Stimulated activated CD4-positive, alpha-beta T cell treated with anti-CD3 and anti-CD28 coated beads, TNF-alpha, amount 100 ng/mL, for 4 hours (primary cell): ENCODE measurements around the gene UNC119.

Source experiments
- DNase-seq, 3 experiments: peaks; one replicate each; pipeline ENCODE4 v3.0.0-alpha.2; 2020; ENCODE audit warnings: low read depth in 3 of 3

Gene UNC119

DNA sequence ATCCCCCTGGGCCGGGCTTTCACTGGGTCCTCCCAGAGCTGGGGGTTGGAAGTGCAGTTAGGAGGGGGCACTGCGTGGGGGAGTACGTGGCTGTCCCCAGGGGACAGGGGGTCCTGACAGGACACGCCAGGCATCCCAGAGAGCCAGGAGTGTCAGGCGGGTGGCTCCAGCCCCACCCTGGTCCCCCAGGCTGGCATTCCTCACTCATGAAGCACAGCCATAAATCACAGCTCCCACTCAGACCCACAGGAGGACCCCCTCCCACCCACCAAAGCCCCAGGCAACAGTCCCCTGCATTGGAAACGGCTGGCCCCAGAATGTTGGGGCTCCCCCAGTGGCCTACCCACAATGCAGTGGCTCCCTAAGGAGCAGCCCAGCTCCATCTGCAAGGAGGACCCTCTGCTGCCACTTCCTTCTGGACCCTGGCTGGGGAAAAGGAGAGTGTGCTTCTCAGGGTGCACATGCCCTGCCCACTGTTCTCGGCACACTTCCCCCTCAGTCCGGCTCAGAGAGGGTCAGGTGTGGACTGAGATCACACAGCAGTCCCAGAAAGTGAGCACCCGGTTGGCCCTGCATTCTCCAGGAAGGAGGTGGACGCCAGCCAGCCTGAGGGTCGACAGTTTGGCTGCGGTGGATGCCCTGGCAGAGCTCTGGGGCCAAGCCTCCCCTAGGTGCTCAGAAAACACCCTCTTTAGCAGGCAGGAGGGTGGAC lies 53.6 kb downstream of the UNC119 start:
- DNase-seq = no peak

DNA sequence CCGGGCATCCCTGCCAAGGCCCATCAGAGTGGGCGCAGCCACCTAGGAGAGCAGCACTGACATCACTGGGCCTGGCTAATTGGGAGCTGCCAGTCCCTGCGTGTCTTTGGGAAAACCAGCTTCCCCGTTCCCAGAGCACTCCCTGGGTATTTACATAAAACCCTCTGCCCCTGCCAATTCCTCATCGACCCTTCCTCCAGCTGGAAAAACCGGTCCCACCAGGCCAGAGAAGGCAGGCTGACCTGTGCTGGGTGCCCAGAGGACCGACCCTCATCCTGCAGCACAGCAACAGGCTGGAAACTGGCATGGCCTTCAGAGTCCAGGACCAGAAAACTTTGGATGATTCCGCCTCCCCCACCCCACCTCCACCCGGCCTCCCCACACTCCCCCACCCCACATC lies 54.5 kb downstream of the UNC119 start:
- no peak for DNase-seq
